ENCODE results near the gene NUP35.
"Not testable (repeated sequence)": the region's sequence is repeated elsewhere in the genome, so short reads cannot be mapped to it uniquely, and the experiment has no call there.

The NUP35 gene

DNA sequence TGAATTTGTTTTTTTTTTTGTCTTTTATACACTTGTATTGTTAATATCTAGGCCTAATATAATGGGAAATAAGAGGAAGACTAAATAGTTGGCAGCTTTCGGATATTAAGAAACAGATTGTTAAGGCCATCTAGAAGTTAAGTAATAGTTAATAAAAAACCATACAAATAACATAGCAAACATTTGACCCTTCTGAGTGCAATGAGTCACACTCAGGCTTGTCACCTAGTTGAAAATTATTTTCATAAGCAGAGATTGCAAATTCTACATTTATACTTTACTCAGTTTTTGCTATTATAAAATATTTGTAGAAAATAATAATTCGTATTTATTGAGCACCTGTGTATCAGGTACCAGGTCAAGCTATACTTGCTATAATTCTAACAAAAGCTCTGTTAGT lies 2.4 kb downstream of the NUP35 start:
- DNase-seq (ENCODE audit: extremely low spot score, insufficient read length, low read depth) (no peak), FAIRE-seq (no peak)

GRCh38 chr2:183134016-183134415 lies 9.8 kb downstream of the NUP35 start:
- DNase-seq (ENCODE audit: extremely low spot score, insufficient read length, low read depth) = no peak
- FAIRE-seq = no peak

DNA sequence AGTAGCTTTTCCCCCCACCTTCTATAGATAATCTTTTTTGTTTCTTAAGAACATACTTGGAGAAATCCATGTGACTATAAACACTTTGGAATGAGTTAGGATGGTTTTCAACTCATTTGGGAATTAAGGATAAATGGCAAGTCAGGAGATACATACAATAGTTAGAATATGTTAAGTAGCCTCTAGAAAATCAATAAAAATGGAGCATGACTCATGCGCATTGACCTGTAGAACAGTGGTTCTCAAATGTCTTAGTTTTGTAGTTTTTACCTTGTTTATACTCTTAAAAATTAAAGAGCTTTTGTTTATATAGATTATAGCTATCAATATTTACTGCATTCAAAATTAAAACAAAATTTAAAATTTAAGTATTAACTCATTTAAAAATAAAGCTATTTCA lies 24.7 kb downstream of the NUP35 start:
- no peak for FAIRE-seq
- no peak for DNase-seq (ENCODE audit: extremely low spot score, insufficient read length, low read depth)

GRCh38 chr2:183149489-183149888 lies 25.2 kb downstream of the NUP35 start:
- FAIRE-seq = no peak

GRCh38 chr2:183152280-183152679 lies 28.0 kb downstream of the NUP35 start:
- not testable (repeated sequence) for FAIRE-seq

More at GRCh38 chr2:183149489-183149888, 25.2 kb downstream of the NUP35 start:
- DNase-seq (ENCODE audit: extremely low spot score, insufficient read length, low read depth) = no peak

GRCh38 chr2:183153967-183154366 lies 29.7 kb downstream of the NUP35 start:
- DNase-seq (ENCODE audit: extremely low spot score, insufficient read length, low read depth) (no peak), FAIRE-seq (no peak)

More at GRCh38 chr2:183152280-183152679, 28.0 kb downstream of the NUP35 start:
- DNase-seq (ENCODE audit: extremely low spot score, insufficient read length, low read depth) = not testable (repeated sequence)

GRCh38 chr2:183154772-183155171 lies 30.5 kb downstream of the NUP35 start:
- DNase-seq (ENCODE audit: extremely low spot score, insufficient read length, low read depth); FAIRE-seq: not testable (repeated sequence)

- FAIRE-seq (no peak), DNase-seq (ENCODE audit: extremely low spot score, insufficient read length, low read depth) (no peak)
These were observed 32.9 kb downstream of the NUP35 start for GRCh38 chr2:183157131-183157530.

- no peak for FAIRE-seq
- DNase-seq (ENCODE audit: extremely low spot score, insufficient read length, low read depth) = no peak
These were observed 38.1 kb downstream of the NUP35 start for GRCh38 chr2:183162362-183162761.

GRCh38 chr2:183163821-183164649 lies 39.8 kb downstream of the NUP35 start:
- DNase-seq (ENCODE audit: extremely low spot score, insufficient read length, low read depth) (no peak), FAIRE-seq (no peak)

- FAIRE-seq (no peak), DNase-seq (ENCODE audit: extremely low spot score, insufficient read length, low read depth) (no peak)
These were observed 40.4 kb downstream of the NUP35 start for GRCh38 chr2:183164650-183165015.

DNA sequence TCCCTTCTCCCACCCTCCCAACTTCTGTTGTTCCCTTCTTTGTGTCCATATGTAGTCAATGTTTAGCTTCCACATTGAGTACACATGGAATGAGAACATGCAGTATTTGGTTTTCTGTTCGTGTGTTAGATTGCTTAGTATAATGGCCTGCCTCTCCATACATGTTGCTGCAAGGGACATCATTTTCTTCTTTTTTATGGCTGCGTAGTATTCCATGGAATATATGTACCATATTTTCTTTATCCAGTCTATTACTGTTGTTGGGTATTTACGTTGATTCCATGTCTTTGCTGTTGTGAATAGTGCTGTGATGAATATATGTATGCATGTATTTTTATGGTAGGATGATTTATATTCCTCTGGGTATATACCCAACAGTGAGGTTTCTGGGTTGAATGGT lies 42.0 kb downstream of the NUP35 start:
- FAIRE-seq (peak; percentile 38), DNase-seq (ENCODE audit: extremely low spot score, insufficient read length, low read depth) (no peak)

DNA sequence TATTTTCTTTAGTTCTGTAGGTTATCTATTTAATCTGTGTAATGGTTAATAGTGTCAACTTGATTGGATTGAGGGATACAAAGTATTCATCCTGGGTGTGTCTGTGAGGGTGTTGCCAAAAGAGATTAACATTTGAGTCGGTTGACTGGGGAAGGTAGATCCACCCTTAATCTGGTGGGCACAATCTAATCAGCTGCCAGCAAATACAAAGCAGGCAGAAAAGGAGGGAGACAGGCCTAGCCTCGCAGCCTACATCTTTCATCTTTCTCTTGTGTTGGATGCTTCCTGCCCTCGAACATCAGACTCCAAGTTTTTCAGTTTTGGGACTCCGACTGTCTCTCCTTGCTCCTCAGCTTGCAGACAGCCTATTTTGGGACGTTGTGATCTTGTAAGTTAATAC lies 42.7 kb downstream of the NUP35 start:
- not testable (repeated sequence) for FAIRE-seq

GRCh38 chr2:183172220-183172887 lies 48.1 kb downstream of the NUP35 start:
- FAIRE-seq = no peak
- DNase-seq (ENCODE audit: extremely low spot score, insufficient read length, low read depth) = no peak

More for the DNA sequence above, 42.7 kb downstream of the NUP35 start:
- DNase-seq (ENCODE audit: extremely low spot score, insufficient read length, low read depth) = not testable (repeated sequence)

GRCh38 chr2:183179156-183179555 lies 54.9 kb downstream of the NUP35 start:
- FAIRE-seq (no peak), DNase-seq (ENCODE audit: extremely low spot score, insufficient read length, low read depth) (no peak)

GRCh38 chr2:183185534-183185933 lies 61.3 kb downstream of the NUP35 start:
- FAIRE-seq (no peak), DNase-seq (ENCODE audit: extremely low spot score, insufficient read length, low read depth) (no peak)

GRCh38 chr2:183186296-183186695 lies 62.1 kb downstream of the NUP35 start:
- no peak for FAIRE-seq
- no peak for DNase-seq (ENCODE audit: extremely low spot score, insufficient read length, low read depth)

DNA sequence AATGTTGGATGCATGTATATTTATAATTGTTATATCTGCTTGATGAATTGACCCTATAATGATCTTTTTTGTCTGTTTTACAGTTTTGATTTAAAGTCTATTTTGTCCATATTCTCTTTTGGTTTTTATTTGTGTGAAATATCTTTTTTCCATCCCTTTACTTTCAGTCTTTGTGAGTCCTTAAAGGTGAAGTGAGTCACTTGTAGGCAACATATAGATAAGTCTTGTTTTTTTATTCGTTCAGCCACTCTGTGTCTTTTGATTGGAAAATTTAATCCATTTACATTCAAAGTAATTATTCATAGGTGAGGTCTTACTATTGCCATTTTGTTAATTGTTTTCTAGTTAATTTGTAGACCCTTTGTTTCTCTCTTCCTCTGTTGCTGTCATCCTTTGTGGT lies 62.5 kb downstream of the NUP35 start:
- no peak for DNase-seq (ENCODE audit: extremely low spot score, insufficient read length, low read depth)
- FAIRE-seq = no peak

GRCh38 chr2:183192343-183192742 lies 68.1 kb downstream of the NUP35 start:
- no peak for FAIRE-seq

GRCh38 chr2:183193904-183194303 lies 69.7 kb downstream of the NUP35 start:
- FAIRE-seq (no peak), DNase-seq (ENCODE audit: extremely low spot score, insufficient read length, low read depth) (no peak)

More at GRCh38 chr2:183192343-183192742, 68.1 kb downstream of the NUP35 start:
- no peak for DNase-seq (ENCODE audit: extremely low spot score, insufficient read length, low read depth)

DNA sequence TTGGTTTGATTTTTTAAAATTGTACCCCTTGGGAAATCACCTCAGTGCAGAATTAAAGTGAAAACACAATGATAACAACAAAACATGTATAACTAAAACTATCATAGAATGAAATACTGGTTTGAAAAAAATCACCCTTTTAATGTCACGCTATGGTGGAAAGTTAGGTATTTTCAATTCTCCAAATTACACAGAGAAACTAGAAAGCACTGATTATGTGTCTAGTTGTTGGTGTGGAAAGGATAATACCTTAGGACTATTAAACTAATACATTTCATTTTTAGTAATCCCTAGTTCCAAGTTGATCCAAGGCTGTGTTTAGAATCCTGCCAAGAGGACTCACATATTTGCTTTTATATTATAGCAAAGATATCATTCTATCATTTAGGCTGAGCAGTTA lies 71.2 kb downstream of the NUP35 start:
- FAIRE-seq (no peak), DNase-seq (ENCODE audit: extremely low spot score, insufficient read length, low read depth) (no peak)

Measured in GM18507 (cell line).